Activated CD4-positive, alpha-beta T cell treated with anti-CD3 and anti-CD28 coated beads, Interleukin-2, amount 50 U/mL, for 16 hours (primary cell): Measurements from ENCODE around the gene SEL1L.
"Not testable (repeated sequence)": the region's sequence is repeated elsewhere in the genome, so short reads cannot be mapped to it uniquely, and the experiment has no call there.

Source experiments
- DNase-seq: peaks from one replicate; pipeline ENCODE4 v3.0.0-alpha.2; 2020

SEL1L gene

DNA sequence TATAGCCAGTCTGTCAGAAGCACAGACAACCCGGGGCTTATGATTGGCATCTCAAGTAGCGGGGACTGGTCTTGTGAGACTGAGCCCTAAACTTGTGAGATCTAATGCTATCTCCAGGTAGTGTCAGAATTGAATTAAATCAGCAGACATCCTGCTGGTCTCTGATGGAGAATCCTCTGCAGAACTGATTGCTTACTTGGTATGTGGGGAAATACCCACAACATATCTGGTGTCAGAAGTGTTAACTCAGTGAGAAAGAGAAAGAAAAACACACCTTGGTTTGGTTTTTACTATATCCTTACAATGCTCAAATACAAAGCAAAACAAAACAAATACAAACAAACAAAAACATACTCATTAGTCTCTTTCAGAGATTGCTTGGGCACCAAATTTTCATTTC, 10.0 kb downstream of the SEL1L start:
- DNase-seq = peak; percentile 62

DNA sequence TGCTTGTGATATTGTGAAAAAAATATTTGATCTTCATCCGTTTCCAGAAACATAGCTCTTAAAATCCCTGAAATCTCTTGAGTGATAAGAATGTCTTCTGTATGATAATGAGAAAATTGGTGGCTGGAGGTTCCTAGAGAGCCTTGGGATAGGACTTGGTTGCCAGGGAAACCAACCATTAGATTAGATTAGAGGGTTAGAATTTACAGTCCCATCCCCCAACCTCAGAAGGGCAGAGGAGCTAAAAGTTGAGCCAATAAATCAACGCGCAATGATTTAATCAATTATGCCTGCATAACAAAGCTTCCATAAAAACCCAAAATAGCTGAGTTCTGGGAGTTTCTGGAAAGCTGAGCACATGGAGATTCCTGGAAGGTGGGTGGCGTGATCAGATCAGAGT, 10.6 kb downstream of the SEL1L start:
- DNase-seq = no peak

DNA sequence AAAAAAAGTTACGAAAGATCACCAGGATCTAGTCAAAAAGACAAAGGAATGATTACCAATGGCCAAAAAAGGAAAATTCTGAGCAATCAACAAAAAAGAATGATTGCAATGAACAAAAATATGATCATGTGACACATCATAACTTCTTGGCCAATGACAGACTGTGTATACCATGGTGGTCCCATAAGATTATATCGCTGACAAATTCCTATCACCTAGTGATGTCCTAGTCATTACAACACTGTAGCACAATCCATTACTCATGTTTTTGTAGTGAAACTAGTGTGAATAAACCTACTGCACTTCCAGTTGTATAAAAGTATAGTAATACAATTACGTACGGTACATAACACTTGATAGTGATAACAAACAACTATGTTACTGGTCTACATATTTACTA, 12.3 kb downstream of the SEL1L start:
- peak; percentile 17 for DNase-seq

DNA sequence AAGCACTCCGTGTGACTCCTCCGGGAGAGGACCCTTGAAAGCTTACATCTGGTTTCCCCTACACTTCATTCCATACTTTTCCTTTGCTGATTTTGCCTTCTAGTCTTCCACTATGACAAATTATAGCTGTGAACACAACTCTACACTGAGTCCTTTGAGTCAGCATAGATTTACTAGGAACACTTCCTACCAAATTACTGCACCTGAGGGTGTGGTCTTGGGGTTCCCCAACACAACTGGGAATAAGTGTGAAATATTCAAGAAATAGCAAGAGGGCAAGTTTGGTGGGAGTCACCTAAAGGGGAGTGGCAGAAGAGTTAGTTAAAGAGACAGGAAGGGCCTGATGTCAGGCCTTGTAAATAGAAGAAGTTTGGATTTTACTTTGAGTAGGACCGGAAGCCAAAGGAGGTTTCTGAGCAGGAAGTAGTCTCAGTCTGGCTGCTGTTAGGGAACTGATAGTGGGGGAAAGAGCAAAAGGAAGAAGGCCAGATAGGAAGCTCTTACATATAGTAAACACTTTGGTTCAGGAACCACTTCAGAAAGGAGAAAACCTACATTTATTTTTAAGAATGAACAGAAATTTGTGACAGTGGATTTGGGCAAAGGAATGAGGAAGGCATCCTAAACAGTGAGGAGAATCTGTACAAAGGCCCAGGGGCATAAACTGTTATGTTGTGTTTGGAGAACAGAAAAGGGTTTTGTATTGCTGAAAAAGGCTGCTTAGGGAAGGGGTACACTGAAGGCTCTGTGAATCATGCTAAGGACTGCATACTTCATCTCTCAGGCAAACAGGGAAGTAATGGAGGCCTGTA, 14.2 kb downstream of the SEL1L start:
- DNase-seq = peak; percentile 63

DNA sequence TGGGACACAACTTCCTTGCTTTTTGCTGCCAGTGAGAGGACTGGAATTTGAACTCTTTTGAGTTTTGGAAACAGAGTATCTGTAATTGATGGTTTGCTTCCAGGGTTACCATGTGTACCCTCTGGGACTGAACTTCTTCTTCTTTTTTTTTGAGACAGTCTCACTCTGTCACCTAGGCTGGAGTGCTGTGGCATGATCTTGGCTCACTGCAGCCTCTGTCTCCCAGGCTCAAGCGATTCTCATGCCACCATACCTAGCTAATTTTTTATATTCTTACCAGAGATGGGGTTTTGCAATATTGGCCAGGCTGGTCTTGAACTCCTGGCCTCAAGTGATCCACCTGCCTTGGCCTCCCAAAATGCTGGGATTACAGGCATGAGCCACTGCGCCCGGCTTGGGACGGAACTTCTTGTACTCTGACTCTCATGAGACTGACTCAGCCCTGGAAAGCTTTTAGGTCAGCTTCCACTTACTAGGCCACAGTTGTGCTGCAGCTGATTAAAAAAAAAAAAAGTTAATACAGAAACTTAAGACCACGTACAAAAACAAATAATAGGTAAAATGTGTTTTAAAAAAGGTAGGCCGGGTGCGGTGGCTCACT, 15.8 kb downstream of the SEL1L start:
- DNase-seq = no peak

DNA sequence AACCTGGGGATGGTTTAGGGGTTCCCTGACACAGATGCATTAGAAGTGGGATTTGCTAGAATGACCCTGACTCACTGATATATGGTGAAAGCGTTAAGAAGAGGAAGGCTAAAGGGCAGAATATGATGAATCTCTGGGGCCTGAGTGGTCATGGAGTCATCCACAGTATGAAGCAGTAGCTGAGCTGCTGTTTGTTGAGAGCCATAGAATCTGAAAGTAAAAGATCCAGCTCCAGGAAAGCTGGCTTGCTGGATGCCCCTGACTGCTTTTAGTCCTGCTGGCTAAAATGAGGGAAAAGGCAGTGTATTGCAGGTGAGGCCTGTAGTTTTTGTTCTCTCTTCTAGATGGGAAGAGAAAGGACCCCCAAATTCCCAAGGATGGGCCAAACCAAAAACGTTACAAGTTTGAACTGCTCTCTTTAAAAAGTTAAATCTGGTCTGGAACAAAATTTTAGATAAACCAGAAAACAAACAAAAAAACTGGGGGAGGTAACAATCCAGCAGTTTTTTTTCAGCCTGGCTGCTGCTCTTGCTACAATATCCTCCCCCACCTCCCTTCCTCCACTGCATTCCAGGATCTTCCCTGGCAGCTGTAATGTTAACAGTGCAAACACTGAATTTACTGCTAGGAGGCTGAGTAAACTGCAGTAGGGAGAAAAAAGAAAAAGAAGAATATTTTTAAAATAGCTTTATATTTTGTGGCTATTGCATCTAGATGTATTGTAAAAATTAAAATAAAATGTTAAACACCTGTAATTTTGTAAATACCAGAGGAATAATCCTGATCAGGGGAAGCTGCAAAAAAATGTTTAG, 16.5 kb downstream of the SEL1L start:
- DNase-seq = no peak

DNA sequence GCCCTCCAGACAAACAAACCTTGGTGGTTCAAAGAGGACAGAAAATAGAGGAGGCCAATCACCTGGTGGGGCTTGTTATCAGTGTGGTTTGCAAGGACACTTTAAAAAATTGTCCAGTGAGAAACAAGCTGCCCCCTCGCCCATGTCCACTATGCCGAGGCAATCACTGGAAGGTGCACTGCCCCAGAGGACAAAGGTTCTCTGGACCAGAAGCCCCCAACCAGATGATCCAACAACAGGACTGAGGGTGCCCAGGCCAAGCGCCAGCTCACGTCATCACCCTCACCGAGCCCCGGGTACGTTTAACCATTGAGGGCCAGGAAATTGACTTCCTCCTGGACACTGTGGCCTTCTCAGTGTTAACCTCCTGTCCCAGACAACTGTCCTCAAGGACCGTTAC, 17.7 kb downstream of the SEL1L start:
- not testable (repeated sequence) for DNase-seq

DNA sequence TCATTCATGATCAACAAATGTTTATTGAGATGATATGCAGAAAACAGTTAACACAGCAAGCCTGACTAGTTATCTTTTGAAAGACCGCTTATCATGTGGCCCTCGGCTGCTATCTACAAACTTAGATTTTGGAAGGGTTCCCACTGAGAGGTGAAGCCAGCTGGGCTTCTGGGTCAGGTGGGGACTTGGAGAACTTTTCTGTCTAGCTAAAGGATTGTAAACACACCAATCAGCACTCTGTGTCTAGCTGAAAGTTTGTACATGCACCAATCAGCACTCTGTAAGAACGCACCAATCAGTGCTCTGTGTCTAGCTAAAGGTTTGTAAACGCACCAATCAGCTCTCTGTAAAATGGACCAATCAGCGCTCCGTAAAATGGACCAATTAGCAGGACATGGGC, 20.8 kb downstream of the SEL1L start:
- DNase-seq = not testable (repeated sequence)

DNA sequence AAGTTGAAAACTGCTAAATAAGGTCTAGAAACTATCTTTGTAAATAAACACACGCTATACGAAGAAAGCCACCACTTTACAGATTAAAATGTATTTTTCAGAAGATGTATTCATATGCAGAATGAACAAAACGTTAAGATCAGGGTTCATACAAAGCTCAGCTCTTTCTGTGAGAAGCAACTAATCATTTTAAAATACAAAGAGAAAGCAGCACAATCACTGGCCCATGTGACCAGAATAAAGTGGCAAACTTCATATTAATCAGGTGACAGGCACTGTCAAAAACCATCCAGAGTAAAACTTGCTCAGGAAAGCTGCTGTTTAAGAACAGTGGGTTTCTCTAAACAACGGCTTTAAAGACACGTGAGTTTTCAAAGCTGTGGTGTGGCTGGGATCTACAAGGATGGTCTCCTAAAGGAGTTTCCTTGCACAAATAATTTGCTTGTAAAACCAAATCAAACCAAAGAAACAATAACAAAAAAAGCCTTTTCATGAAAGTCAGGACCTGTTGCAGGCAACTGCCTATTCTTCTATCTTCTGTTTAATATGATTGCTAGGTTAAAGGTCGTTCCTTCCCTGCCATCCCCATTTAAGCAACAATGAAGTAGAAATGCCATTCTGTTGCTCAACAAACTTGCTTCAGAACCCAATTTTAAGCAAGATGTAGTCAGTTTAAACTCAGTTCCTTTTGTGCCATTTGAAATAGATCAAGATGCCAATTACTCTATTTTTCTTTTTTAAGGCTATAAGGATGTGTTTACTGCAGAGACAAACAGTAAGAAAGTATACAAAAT, 22.3 kb downstream of the SEL1L start:
- DNase-seq = no peak

DNA sequence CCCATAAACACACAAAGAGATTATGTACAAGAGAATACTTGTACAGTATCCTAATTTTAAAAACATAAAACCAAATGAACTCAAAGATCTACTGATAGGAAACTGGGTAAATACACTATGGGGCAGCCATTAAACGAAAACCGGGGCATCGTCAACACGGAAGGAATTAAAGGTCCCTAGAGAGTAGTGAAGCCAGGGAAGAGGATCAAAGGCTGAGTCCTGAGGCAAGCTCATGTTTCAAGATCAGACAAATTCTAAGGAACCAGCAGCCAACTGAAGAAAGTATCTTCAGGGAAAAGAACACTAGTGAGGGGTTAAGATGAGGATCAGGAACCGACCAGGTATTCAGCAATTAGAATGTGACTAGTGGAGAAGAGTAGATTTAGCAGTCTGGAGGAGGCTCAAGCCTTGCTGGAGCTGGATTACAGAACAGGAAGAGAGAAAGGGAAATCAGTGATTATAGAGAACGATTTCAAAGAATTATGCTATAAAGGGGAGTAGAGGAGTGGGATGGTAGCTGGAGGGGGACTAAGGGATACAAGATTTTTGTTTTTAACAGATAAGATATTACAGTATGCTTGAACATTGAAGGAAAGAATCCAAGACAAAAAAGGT, 23.7 kb downstream of the SEL1L start:
- DNase-seq = no peak

DNA sequence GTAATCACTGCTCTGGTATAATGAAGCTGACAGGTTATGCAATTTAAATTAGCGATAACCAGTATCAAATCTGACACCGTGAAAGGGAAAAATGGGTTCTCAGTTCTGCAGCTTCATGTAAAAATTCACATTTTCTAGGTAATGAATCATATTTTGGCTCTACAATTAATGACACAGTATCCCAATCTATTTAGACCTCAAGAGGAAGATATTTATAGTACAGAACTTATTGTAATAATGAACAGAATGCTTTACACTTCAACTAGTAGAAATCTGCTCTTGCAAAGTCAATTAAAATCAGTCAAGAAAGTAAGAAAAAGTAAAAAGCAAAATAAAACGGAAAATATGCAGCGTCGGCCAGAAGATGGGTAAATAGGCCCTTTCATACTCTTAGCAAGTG, 24.3 kb downstream of the SEL1L start:
- DNase-seq = no peak

DNA sequence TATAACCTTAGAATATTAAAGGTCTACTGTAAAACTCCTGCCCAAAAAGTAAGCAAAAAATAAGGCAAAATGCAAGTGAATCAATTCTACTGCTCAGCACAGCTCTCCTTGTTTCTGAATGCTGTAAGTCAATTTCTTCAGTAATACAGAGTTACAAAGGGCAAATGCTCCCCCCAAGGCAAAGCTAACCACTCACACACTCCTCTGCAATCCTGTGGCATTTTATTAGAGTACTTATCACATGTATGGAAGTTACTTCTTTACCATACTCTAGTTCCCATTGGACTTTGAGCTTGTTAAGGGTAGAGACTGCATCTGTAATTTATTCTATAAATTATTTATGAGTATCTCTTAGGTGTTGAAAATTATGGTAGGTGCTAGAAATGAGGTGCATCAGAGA, 27.2 kb downstream of the SEL1L start:
- no peak for DNase-seq

DNA sequence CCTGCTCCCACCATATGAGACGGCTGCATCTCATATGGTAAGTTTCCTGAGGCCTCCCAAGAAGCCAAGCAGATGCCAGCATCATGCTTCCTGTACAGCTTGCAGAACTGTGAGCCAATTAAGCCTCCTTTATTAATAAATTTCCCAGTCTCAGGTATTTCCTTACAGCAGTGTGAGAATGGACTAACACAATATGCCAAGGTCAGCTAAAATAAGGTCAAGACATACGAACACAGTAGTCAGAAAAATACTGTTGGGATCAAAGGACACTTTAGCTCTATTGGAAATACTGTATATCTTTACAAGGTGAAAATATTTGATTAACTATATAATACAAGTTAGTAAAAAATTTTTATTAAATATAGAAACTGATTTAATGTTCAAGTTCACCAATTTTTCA, 28.8 kb downstream of the SEL1L start:
- DNase-seq = no peak

DNA sequence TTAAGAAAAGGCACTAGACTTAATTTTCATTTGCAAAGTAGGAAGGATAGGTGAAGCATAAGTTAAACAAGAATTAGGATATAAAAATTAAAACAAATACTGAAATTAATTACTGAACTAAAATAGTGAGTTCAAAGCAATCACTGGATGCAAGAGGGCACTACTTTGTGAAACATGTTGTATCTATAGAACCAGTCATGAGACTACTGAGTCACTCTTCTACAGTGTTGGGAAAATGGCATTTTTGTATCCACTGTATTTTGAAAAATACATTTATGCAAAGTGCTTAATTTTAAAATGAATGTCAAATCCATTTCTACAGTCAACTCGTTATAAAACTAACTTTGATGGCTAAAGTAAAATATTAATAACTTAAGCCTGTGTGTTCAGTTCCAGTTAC, 47.9 kb downstream of the SEL1L start:
- no peak for DNase-seq

DNA sequence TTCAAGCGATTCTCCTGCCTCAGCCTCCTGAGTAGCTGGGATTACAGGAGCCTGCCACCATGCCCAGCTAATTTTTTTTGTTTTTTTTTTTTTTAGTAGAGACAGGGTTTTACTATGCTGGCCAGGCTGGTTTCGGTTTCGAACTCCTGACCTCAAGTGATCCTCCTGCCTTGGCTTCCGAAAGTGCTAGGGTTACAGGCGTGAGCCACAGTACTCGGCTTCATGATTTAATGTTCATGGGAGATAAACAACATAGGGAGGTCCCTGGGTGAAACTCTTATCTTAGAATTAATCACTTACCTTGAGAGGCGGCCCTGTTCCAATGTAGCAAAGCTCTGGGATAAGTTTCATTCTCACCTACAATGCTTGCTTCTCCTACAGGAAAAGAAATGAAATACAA, 48.3 kb downstream of the SEL1L start:
- DNase-seq = peak; percentile 31

DNA sequence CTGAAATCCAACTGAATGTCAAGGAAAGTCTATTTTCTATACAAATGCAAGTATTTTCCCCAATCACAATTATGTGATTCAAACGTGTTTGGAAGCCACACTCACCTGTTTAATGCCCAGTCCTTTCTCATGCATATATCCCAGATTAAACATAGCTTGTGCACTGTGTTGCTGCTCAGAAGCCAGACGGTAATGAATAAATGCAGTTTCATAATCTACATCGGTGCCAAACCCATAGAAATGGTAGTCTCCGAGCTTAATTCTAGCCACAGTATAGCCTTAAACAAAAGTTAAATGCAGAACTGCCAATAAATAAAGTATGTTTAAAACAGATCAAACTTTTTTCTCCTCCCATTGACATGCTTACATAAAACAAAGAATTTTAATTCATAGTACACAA, 49.5 kb downstream of the SEL1L start:
- DNase-seq = no peak

DNA sequence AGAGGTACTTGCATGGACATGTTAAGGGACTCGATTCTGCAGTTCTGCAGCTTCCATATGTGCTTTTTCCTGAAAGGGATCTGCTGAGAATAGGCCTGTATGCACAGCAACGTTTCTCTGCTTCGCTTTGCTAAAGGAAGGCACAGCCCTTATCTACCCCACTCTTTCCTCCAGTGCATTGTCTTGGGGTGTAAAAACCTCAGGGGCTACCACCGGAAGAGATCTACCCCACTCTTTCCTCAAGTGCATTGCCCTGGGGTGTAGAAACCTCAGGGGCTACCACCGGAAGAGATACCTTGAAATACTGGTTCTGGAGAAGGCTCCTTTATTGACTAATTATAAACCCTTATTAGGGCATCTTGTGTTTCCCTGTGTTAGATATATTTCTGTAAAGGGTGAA, 52.9 kb downstream of the SEL1L start:
- DNase-seq = no peak

DNA sequence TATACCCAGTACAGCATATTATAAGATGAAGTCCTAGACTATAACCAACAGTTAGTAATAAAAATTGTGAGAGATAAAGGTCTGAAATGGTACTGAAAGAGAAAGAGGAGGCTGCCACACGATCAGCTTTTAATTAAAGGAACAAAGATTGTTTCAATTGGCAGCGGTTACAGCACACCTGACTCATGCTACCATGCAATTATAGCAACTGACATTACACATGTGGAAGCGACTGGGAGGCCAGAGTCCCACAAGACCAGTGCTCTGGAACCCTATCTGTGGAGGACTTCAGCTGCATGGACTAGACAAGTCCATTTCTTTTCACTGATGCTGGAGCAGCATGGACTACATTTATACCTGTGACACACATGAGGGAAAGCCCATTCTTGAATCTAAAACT, 55.2 kb downstream of the SEL1L start:
- DNase-seq = no peak

DNA sequence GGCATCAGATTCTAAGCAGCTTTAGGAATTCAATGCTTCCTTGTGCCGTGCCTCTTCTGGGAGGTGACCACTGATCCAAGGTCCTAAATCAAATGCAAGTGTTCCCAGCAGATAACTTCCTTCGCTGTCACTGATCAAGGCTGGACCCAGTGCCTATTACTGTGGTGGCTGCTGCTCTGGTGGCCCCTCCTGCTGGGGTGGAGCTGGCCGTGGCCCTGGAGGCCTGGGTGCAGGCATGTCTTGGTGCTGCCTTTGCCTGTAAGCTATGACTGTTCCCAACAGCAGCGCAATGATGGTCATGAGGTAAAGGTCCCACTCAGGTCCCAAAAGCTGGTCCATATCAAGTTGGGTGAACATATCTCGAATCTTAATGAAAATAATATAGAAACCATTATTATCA, 56.8 kb downstream of the SEL1L start:
- DNase-seq = no peak

DNA sequence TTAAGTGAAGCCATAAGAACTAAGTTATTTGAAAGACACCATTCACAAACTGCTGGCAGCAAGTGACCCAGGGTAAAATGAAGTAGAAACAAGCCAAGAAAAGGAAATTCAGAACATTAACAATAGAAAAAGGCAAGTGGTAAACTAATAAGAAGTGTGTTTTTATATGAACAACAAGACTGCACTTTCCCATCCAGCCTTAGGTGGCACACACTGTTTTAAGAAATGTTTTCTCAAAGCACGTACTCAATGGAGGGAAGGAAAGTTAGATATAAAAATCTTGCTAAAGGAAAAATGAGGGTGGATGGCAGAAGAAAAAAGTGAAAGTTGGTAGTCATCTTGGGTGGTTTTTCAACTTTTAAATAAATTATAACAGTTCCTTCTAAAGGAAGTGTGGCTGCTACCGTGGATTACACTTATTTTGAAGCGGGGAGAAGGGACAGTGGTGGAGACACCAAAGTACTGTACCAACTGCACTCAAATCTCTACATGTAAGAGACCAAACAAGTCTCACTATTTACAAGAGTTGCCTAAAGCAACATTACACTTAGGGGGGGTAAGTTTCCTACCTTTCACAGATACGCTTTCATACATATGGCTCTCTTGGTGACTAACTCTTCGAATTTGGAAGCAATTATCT, 58.8 kb downstream of the SEL1L start:
- no peak for DNase-seq

DNA sequence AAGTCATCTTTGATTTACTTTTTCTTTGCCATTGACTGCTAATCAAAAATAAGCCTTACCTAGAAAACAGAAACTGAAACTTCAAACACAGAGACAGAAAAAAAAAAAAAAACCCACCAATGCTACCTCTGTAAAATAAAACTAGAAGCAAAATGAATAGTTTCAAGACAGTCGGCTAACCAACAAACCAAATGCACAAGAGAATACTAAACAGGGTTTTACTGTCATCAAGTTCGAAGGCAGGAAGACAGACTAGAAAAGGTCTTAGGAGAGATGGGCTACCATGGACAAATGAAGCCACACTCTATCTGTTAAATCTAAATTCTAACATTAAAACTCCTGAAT, 59.5 kb downstream of the SEL1L start:
- peak; percentile 71 for DNase-seq

DNA sequence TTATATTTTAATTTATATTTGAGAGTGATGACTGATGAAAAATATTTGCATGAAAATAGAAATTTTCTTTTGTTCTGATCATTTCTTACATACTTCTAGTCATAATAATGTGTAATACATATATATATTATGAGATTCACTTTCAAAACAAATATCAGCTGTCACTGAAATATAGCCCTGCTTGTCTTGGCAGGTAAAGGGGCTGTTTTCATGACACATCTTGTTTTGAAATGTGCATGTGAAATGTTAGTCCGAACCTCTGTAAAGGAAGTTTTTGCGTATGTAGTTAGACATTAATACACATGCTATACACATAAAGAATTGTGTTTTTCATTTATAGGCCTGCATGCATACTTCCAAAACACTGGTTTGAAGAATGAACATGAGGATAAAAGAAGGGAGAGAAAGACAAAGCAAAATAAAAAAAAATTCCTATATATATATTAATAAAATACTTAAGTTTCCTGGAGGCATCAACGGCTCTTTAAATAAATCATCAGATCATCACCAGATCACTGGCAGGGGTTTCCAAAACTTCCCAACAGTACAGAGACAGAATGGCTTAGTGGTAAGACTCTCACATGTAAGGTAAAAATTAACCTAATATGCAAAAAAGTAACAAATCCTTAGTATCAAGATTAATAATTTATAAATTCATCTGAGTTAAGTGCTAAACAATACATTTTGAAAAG, 60.1 kb downstream of the SEL1L start:
- DNase-seq = no peak
